ENCODE data around the gene AQP10. TPM values are rescaled to one million over a fixed set of nuclear protein-coding genes. Genes with fewer than 3 reads are reported as not detected.

Gene AQP10
- total RNA-seq, 2 experiments from 2014 or later = not detected

- BruUV-seq (replicated peaks) = no TSS peak
- no peaks in the 10 kb centered on the region for H3K9me2 ChIP-seq (ENCODE audit: insufficient read depth, low read length)
- H3K4me1 ChIP-seq (ENCODE audit: insufficient read depth, low read length, poor library complexity, severe bottlenecking) = no peaks in the 10 kb centered on the region
- no peak overlapping the region for H3K27ac ChIP-seq (ENCODE audit: low read depth, low read length, poor library complexity, severe bottlenecking)
- ChIA-PET POLR2A (no interaction called here), CTCF (ENCODE audit: unreplicated experiment) (no interaction called here)
- H4K20me1 ChIP-seq (ENCODE audit: insufficient read depth, low read length) = no peaks in the 10 kb centered on the region
- H3K79me2 ChIP-seq (ENCODE audit: insufficient read depth, low read depth, low read length) = no peaks in the 10 kb centered on the region
- peaks cover 3% of the 10 kb centered on the region; the same call in 1 of the 2 replicates for H3K36me3 ChIP-seq (ENCODE audit: insufficient read depth, low read length)
- DNase-seq (ENCODE audit: low spot score) = no peak
- intact Hi-C loops (cut with micrococcal nuclease; ENCODE audit: unreplicated experiment) = no loop called here
- H3K4me3 ChIP-seq (ENCODE audit: low read depth, low read length, poor library complexity, severe bottlenecking) = no peak overlapping the region
- H3K9me3 ChIP-seq (ENCODE audit: low read length) = no peaks in the 10 kb centered on the region
- no peak overlapping the region for H2AFZ ChIP-seq (ENCODE audit: low read length)
- TF ChIP-seq EZH2phosphoT487 (IDR thresholded peaks at IDR 0.05; ENCODE audit: borderline replicate concordance, low read depth, low read length) (no peak), CTCF (conservative IDR thresholded peaks at IDR 0.05; ENCODE audit: low read length) (no peak)
- H3K4me2 ChIP-seq (ENCODE audit: low read length) = no peak overlapping the region
Observed at GRCh38 chr1:154347961-154348360, 27.1 kb downstream of the AQP10 start.

- Histone ChIP-seq H3K9me3 (ENCODE audit: low read length) (no peaks in the 10 kb centered on the region), H3K4me3 (ENCODE audit: low read depth, low read length, poor library complexity, severe bottlenecking) (no peak overlapping the region), H3K79me2 (ENCODE audit: insufficient read depth, low read depth, low read length) (no peaks in the 10 kb centered on the region), H3K27ac (ENCODE audit: low read depth, low read length, poor library complexity, severe bottlenecking) (no peak overlapping the region), H3K36me3 (ENCODE audit: insufficient read depth, low read length) (peaks cover 3% of the 10 kb centered on the region; the same call in 1 of the 2 replicates), H2AFZ (ENCODE audit: low read length) (no peak overlapping the region), H3K9me2 (ENCODE audit: insufficient read depth, low read length) (no peaks in the 10 kb centered on the region), H3K4me2 (ENCODE audit: low read length) (no peak overlapping the region), H4K20me1 (ENCODE audit: insufficient read depth, low read length) (no peaks in the 10 kb centered on the region), H3K4me1 (ENCODE audit: insufficient read depth, low read length, poor library complexity, severe bottlenecking) (no peaks in the 10 kb centered on the region)
- TF ChIP-seq EZH2phosphoT487 (IDR thresholded peaks at IDR 0.05; ENCODE audit: borderline replicate concordance, low read depth, low read length) = no peak
- TF ChIP-seq CTCF (conservative IDR thresholded peaks at IDR 0.05; ENCODE audit: low read length) = no peak
- intact Hi-C loops (cut with micrococcal nuclease; ENCODE audit: unreplicated experiment) = no loop called here
- ChIA-PET POLR2A (no interaction called here), CTCF (ENCODE audit: unreplicated experiment) (no interaction called here)
- no peak for DNase-seq (ENCODE audit: low spot score)
- BruUV-seq (replicated peaks) = no TSS peak
Observed at GRCh38 chr1:154348429-154349076, 27.7 kb downstream of the AQP10 start.

- no TSS peak for BruUV-seq (replicated peaks)
- Histone ChIP-seq H3K79me2 (ENCODE audit: insufficient read depth, low read depth, low read length) (no peaks in the 10 kb centered on the region), H3K4me3 (ENCODE audit: low read depth, low read length, poor library complexity, severe bottlenecking) (no peak overlapping the region), H3K27ac (ENCODE audit: low read depth, low read length, poor library complexity, severe bottlenecking) (no peak overlapping the region), H3K4me2 (ENCODE audit: low read length) (no peak overlapping the region), H3K9me3 (ENCODE audit: low read length) (no peaks in the 10 kb centered on the region), H3K9me2 (ENCODE audit: insufficient read depth, low read length) (no peaks in the 10 kb centered on the region), H3K36me3 (ENCODE audit: insufficient read depth, low read length) (peaks cover 3% of the 10 kb centered on the region; the same call in 1 of the 2 replicates), H3K4me1 (ENCODE audit: insufficient read depth, low read length, poor library complexity, severe bottlenecking) (no peaks in the 10 kb centered on the region), H2AFZ (ENCODE audit: low read length) (no peak overlapping the region), H4K20me1 (ENCODE audit: insufficient read depth, low read length) (no peaks in the 10 kb centered on the region)
- intact Hi-C loops (cut with micrococcal nuclease; ENCODE audit: unreplicated experiment) = no loop called here
- TF ChIP-seq EZH2phosphoT487 (IDR thresholded peaks at IDR 0.05; ENCODE audit: borderline replicate concordance, low read depth, low read length) = no peak
- TF ChIP-seq CTCF (conservative IDR thresholded peaks at IDR 0.05; ENCODE audit: low read length) = no peak
- ChIA-PET CTCF (ENCODE audit: unreplicated experiment) (no interaction called here), POLR2A (no interaction called here)
- no peak for DNase-seq (ENCODE audit: low spot score)
Observed at GRCh38 chr1:154349121-154349520, 28.2 kb downstream of the AQP10 start.
